Middle frontal gyrus (tissue), 1 donor: Measurements from ENCODE around the gene CDC14A.

Experiments
- DNase-seq: peaks from one replicate; pipeline ENCODE4 v3.0.0-alpha.2; 2015; ENCODE audit warnings: low spot score; ENCODE audit errors: extremely low spot score

CDC14A gene

DNA sequence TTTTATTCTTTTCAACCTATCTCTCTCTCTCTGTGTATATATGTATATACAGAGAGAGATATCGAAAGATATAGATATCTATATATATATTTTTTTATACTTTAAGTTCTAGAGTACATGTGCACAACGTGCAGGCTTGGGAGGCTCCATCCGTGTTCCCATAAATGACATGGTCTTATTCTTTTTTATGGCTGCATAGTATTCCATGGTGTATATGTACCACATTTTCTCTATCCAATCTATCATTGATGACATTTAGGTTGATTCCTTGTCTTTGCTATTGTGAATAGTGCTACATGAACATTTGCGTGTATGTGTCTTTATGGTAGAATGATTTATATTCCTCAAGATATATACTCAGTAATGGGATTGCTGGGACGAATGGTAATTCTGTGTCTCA lies 130.4 kb downstream of the CDC14A start:
- DNase-seq: no peak

DNA sequence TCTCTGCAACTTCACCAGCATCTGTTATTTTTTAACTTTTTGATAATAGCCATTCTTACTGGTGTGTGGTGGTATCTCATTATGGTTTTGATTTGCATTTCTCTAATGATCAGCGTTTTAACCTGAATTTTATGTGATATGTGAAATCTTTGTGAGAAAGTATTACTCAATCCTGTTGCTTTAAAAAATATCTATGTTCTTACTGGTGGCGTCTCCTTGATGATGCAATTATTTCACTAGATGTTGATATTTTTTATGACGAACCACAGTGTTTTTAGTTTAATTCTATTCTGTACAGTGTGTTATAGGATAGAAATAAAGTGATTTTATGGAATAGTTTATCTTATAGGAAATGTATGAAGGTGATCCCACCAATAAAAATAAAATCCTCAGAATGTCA lies 130.9 kb downstream of the CDC14A start:
- no peak for DNase-seq

DNA sequence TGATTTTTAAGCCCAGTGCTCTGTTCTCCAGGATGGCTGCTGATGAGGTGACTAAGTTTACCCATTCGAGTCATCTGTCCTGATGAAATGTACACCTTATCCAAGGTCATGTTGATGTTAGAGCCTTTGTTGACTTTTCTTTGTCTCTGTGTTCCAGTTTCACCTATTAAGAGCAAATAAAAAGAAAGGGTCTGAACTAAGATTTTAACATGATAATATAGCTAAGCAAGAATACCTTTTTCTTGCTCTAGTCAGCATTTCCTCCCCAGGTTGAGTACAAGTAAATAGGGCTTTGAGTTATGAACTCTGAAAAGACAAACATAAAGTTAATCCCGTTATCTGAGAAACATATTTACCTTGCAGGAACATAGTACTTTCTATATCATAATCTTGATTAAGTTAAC lies 133.6 kb downstream of the CDC14A start:
- no peak for DNase-seq

DNA sequence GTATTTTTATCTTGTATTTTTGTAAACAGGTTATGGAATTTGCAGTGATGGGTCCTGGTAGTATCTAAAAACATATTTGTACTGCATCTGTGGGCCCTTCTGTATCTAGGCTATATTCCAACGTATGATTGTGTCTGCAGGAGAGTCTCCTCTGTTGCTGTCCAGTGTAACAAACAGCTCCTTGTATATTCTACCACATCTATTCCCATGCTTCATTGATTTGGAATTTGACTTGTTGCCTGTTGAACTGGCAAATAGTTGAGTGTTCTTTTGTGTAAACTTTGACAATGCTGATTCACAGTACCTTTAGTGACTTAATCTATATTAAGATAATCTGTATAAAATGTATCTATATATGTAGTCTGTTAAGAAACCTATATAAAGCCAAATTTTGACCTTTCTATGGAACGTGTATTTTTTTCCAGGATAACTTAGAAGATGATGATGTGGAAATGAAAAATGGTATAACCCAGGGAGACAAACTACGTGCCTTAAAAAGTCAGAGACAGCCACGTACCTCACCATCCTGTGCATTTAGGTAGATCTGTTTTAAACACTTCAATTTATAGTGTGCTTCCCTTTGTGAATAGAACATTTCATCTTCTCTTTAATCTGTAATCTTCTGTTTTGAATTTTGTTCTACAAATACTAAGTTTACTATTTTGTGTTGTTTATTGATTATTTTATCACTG lies 142.2 kb downstream of the CDC14A start:
- DNase-seq: no peak

DNA sequence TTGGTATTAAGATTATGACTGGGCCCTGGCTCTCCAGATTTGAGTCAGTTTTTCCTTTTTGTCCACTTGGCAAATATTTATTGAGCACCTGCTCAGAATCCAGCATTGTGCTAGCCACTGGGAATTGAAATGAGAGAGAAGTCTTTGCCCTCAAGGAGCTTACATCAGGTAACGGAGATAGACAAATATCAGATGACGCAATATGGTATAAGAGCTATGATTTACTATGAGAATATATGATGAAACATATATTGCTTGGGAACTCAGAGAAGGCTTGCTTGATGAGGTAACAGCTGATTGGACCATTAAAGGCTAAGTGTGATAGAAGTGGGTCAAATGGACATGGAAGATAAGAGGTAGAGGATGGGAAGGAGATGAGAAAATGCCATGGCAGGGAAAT lies 144.6 kb downstream of the CDC14A start:
- DNase-seq: no peak

DNA sequence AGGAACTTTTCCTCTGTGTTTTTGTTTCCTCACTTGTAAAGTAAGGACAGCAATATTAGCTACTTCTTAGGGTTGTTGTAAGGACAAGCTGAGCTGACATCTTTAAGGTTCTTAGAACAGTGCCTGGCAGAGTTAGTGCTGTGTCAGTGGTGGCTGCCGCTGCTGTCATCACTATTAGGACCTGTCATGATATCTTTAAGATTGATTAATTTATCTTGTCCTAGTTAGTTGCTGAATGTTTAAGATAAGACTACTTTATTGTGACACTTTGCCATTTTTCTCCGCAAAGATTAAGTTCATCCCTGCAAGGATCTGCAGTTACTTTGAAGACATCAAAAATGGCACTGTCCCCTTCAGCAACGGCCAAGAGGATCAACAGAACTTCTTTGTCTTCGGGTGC lies 145.5 kb downstream of the CDC14A start:
- DNase-seq: no peak

DNA sequence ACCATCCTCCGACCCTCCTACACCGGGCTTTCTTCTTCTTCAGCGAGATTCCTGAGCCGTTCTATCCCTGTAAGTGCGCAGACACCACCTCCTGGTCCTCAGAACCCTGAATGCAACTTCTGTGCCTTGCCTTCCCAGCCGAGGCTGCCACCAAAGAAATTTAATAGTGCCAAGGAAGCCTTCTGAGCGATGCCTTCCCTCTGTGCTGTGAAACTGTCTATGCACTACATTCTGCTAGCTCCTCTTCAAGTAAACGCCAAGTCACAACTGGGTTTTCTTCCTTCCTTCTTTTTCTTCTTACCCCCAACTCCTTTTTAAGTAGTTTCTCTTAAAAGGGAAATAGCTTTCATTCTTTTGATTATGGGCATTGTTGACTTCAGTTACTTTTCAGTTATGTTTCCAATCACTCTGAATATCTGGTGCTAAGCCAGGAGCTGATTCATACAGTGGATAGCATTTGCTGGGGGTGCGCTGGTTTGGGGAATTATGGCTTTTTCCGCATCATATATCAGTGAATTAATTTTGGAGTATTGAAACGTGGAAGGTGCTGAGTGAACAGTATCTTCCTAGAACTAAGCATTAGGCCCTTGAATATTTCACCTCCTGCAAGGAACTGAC lies 147.0 kb downstream of the CDC14A start:
- DNase-seq: no peak

DNA sequence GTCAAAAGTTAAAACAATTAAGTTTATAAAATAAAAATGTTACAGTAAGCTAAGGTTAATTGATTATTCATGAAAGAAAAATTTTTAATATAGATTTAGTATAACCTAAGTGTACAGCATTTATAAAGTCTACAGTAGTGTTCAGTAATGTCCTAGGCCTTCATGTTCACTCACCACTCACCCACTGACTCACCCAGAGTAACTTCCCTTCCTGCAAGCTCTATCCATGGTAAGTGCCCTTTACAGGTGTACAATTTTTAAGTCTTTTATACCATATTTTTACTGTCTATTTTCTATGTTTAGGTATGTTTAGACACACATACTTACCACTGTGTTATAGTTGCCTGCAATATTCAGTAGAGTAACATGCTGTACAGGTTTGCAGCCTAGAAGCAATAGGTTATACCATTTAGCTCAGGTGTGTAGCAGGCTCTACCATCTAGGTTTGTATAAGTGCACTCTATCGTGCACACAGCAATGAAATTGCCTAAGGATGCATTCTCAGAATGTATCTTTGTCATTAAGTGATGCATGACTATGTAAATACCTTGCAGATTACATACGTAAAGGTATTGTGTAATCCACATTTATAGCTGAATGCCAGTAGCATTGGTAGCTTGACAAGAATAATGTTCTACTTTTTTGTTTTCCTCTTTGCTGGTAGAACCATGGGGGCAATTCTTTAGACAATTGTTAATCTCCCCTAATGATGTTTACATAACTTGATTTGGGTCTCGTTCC lies 149.9 kb downstream of the CDC14A start:
- no peak for DNase-seq

DNA sequence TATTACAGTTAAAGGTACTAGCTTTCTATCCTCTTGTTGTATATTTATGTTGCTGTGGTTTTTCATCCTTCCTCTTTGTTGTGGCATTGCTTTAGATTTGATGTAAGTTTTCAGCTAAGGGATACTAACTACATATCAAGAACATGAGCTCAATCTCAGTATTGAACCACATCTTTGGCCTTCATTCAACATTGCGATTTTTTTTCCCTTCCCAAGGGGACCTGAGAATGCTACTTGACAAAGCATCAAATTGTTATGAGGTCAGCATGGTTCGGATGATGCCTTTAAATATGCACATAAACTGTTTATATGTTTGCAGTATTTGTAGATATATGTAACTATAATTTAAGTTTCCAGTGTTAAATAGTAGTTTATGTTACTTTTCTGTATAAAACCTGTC lies 153.9 kb downstream of the CDC14A start:
- no peak for DNase-seq

DNA sequence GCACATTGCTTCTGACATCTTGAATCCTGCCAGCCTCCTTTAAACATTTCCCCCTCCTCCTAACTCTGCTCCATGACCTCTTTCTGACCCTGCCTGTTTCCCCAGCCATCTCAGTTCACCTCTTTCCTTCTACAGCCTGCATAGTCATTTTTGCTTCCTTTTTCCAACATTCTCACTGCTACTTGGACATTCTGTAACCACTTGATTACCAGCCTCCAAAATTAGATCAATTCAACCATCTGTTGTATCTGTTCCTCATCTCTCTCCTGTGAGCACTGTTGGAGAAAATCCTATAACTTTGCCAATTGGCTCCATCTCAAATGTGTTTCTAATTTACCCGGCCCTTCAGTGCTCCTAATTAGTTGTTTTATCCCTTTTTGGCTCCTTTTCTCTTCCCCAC lies 158.1 kb downstream of the CDC14A start:
- DNase-seq: no peak

DNA sequence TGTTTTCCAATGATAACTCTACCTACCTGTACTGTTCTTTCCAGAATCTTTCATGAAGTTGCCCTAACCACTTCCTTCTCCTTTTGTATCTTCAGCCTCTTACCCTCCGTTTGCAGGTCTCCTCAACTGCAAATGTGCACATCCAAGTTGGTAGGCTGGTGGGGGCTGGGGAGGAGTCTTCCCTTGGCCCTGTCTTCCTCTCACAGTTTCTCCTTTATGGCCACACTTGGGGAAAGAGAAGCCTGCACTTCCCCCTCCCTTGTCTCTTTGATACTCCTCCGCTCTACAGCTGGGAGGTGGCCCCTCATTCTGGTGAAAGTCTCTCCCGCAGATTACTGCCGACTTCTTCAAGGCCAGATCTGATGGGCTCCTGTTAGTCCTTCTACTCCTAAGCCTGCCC lies 158.8 kb downstream of the CDC14A start:
- no peak for DNase-seq

DNA sequence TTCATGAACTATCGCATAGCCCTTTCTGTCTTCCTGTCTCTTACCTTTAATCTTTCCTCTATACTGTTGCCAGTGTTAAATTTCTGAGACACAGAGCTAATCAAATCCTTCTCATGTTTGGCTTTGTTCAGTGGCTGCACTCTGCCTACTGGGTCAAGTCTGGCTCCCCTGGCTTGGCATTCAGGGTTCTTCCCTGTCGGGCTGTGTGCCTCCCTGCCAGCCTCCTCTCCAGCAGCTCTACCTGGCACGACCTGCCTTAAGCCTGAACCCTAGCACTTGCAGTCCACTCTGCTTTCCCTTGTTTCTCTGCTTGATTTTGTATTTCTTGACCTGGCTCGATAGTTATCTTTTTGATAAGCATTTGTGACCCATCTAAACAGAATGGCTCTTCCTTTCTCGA lies 159.5 kb downstream of the CDC14A start:
- DNase-seq: no peak

DNA sequence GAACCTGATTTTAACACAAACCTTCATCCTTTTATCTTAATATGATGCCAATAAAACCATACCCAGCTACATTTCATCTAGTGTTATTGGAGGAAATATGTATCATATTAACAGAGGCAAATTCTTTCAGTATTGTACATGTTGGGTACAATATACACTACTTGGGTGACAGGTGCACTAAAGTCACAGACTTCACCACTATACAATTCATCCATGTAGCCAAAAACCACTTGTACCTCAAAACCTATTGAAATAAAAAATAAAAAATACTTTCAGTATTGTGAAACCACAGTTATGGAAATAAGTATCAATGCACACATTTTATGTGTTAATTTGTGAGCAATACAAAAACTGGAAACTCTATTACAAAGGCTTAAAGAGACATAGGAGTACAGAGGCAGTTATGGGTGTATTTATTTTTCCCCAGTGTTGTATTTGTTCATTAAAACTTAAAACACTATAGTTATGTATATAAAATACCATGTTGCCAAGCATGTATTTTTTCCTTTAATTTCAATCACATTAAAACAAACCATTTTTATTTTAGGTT lies 160.6 kb downstream of the CDC14A start:
- no peak for DNase-seq

DNA sequence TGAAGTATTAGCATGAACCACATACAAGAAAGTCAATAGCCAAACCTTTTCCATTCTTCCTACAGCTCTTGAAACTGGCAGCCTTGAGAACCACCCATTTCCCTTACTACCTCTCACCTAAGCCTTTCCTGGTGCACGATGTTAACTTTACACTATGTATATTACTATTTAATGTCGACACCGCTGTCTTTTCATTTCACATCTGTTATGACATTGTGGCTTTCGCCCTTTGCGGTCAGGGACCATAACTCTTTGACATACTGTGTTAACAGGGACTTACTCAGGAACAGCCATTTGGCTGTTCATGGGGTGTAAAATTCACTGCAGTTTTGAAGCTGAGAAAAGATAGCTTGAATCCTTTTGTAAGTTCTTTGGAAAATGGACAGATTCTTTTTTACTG lies 164.6 kb downstream of the CDC14A start:
- DNase-seq: no peak

DNA sequence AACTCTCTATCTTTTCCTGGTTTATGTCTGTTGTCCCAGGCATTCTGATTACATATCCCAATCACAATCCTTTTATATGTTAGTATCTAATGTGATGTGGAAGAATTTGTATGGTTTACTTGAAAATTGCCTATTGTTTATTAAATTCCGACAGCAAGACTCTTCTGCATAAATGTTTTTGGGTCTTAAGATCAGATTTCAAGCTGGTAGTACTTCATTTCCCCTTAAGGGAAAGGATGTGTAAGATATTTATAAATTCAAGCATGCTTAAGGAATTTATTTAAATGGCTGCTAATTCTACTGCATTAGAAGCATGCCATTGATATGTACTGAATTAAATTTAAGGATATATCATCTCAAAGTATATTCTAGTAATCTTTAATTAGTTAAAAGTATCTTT lies 165.2 kb downstream of the CDC14A start:
- no peak for DNase-seq

DNA sequence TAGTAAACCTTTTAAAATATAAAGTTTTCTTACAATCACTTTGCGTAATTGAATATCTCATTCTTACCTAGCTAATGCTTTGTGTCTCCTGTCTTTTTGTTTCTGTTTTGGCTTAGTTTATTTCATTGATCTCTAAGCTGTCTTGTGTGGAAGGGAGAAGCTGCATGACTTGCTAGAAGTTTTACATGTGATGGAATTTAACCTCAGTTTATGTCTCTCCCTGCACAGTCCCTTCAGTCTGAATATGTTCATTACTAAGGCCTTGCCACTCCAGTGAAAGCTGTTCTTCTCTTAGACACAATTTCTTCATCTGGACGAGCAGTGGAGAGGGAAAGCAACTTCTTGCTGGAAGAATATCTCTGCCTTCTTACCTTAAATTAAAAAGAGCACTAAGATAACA lies 165.7 kb downstream of the CDC14A start:
- DNase-seq: no peak

DNA sequence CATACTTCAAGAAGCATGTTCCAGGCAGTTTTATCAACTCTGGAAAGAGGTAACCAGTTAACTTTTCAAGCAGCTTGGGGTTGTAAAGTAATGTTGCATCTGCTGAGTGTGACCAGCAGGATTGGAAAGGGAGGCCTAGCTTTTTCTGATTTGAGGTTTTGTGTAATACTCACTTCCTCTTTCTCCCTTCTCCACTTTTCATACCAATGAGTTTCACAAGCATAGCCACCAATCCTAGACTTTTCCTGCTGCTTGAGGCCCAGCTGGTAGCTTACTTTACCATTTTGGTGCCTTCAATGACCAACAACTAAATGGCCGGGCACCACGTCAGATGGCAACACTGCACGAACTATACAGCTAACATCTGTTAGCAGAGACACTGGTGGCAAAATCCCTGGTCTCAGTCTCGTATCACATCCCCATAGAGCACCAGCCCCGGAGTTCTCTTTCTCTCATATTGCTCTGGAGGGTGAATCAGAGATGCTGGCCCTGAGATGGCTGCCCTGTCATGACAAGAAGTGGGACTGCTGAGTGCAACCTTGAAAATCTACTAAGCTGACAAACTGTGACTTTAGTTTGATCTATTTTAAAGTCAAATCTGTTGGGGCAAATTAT lies 170.8 kb downstream of the CDC14A start:
- no peak for DNase-seq

DNA sequence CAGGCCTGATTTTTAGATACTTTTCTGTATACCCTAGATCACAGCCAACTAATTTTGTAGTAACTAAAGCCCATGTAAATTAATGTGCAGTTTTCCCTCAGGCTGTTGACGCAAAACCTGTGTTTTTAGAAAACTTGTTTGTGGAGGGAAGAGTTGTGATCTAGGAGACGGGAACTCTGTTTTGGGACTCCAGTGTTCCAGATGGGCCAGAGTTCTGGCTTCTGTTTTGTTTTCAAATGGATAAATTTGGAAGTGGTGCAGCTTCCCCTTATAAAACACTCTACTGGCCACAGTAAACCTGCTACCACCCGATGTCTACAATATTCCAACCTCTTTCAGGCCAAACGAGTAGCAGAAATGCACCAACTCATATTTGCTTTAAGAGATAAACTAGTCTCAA lies 172.0 kb downstream of the CDC14A start:
- no peak for DNase-seq

DNA sequence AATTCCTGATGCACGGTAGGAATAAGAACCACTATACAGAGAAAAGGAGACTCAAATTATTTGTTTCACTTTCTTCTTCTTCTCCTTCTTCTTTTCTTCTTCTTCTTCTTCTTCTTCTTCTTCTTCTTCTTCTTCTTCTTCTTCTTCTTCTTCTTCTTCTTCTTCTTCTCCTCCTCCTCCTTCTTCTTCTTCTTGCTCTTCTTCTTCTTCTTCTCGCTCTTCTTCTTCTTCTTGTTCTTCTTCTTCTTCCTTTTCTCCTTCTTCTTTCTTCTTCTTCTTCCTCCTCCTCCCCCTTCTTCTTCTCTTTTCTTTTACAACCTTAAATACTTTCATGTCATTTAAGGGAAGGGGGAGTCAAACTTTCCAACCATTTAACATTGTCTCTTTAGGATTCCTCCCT lies 174.6 kb downstream of the CDC14A start:
- DNase-seq: no peak

DNA sequence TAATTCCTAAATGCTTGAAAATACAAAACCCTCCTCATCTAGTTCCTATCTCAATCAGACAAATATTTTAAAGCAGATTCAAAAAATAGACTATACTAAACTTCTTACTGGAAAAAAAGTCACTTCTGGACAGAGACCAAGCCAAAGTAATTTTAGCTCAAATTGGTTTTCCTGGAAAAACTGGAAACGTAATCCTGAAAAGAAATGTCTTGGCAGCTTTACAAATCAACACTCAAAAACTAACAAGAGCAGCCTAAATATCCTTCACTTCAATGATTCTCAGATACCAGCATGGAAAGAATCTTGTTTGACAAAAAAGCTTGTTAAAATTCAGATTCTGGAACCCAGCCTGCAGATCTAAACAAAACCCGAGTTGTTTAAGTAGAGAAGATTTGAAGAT lies 176.6 kb downstream of the CDC14A start:
- no peak for DNase-seq

DNA sequence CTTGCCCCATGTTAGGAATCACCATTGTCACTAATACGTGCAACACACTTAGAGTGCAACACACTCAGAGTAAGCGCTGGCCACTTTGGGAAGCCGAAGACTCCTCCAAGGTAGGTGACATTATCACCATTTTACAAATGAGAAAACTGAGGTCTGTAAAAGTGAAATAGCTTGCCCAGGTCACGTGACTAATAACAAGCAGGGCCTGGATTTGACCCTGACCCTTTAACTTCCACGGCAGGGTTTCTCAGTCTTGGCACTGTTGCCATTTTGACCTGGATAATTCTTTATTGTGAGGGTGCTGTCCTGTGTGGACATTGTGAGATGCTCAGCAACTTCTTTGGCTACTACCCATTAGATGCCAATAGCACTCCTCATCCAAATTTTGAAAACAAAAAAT lies 177.8 kb downstream of the CDC14A start:
- DNase-seq: no peak

DNA sequence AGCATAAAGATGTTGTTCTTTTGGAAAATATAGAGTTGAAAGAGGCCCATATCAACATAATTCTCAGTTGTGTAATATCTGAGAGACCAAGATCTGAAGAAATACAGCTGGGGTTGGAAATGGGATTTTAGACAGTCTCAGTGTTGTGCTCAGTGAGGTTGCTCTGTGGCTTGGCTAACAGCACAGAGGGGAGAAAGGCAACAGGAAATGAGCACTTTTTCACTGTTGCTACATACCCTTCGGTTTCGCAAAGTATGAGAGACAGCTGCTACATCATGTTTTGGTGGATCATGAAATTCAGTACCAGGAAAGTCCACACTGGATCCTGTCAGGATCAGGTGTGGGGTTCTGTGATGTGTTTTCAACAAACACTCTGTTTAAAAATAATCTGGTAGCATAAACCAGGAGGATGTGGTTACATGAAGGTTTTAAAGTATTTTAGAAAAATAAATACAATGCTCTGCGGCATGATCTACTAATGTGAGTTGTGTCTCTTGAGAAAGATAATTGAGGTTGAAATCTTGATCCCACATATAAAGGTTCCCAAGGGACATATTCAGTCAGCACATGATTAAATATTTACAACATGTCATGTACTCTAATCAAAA lies 178.7 kb downstream of the CDC14A start:
- DNase-seq: no peak
